Measurements from ENCODE around the gene NFATC3. TPM values are rescaled to one million over a fixed set of nuclear protein-coding genes. Genes with fewer than 3 reads are reported as not detected.

NFATC3 gene
- total and polyA plus RNA-seq, 2 of the 8 experiments (the other 6 are each of a cell fraction or from before 2014, with no cell fraction given): 17.6 to 34.5 TPM

- TF ChIP-seq KDM5A (IDR thresholded peaks at IDR 0.05; ENCODE audit: low read length) (no peak), TCF12 (IDR thresholded peaks at IDR 0.05; ENCODE audit: low read depth, low read length) (no peak), NANOG (IDR thresholded peaks at IDR 0.05; ENCODE audit: insufficient read depth, low read depth, low read length, poor library complexity, severe bottlenecking) (no peak)
Observed at GRCh38 chr16:68187505-68187904, 102.3 kb downstream of the NFATC3 start (continued).

All from H1 (cell line).